ENCODE data around the gene CSH2.
"Not testable (repeated sequence)": the region's sequence is repeated elsewhere in the genome, so short reads cannot be mapped to it uniquely, and the experiment has no call there.

The CSH2 gene

GRCh38 chr17:63873577-63873976, at the start of gene CSH2:
Gene CSH2, minus strand, starts transcription at chr17:63873677. Its CDS starts 63 bp downstream, at chr17:63873614.
- not testable (repeated sequence) for DNase-seq (ENCODE audit: low read depth)

GRCh38 chr17:63922402-63922801, 48.9 kb upstream of the CSH2 start:
- not testable (repeated sequence) for DNase-seq (ENCODE audit: low read depth)

GRCh38 chr17:63920779-63921178, 47.3 kb upstream of the CSH2 start:
- DNase-seq (ENCODE audit: low read depth): not testable (repeated sequence)

GRCh38 chr17:63920050-63920449, 46.6 kb upstream of the CSH2 start:
- not testable (repeated sequence) for DNase-seq (ENCODE audit: low read depth)

- DNase-seq (ENCODE audit: low read depth): peak; percentile 38
Measured at GRCh38 chr17:63919311-63919723, 45.8 kb upstream of the CSH2 start.

GRCh38 chr17:63918789-63919305, 45.4 kb upstream of the CSH2 start, which contains the start of gene GH1:
Gene GH1, minus strand, starts transcription at chr17:63918839. Its CDS starts 63 bp downstream, at chr17:63918776.
- DNase-seq (ENCODE audit: low read depth): not testable (repeated sequence)

GRCh38 chr17:63918305-63918704, 44.8 kb upstream of the CSH2 start:
- DNase-seq (ENCODE audit: low read depth): no peak

GRCh38 chr17:63917646-63918045, 44.2 kb upstream of the CSH2 start:
- DNase-seq (ENCODE audit: low read depth): no peak

- not testable (repeated sequence) for DNase-seq (ENCODE audit: low read depth)
Measured at GRCh38 chr17:63917206-63917605, 43.7 kb upstream of the CSH2 start.

GRCh38 chr17:63916566-63917185, 43.2 kb upstream of the CSH2 start:
- DNase-seq (ENCODE audit: low read depth): no peak

- DNase-seq (ENCODE audit: low read depth): not testable (repeated sequence)
Measured at GRCh38 chr17:63915753-63916152, 42.3 kb upstream of the CSH2 start.

GRCh38 chr17:63914471-63914870, 41.0 kb upstream of the CSH2 start:
- no peak for DNase-seq (ENCODE audit: low read depth)

- DNase-seq (ENCODE audit: low read depth): peak; percentile 44
Measured at GRCh38 chr17:63911657-63912100, 38.2 kb upstream of the CSH2 start.

- DNase-seq (ENCODE audit: low read depth): no peak
Measured at GRCh38 chr17:63911041-63911635, 37.7 kb upstream of the CSH2 start, which contains the start of gene CSHL1. Gene CSHL1, minus strand, starts transcription at chr17:63911258. Its CDS starts 62 bp downstream, at chr17:63911196.

GRCh38 chr17:63910096-63910495, 36.6 kb upstream of the CSH2 start:
- DNase-seq (ENCODE audit: low read depth): no peak

GRCh38 chr17:63909586-63909985, 36.1 kb upstream of the CSH2 start:
- not testable (repeated sequence) for DNase-seq (ENCODE audit: low read depth)

GRCh38 chr17:63907161-63907778, 33.8 kb upstream of the CSH2 start:
- DNase-seq (ENCODE audit: low read depth): not testable (repeated sequence)

- not testable (repeated sequence) for DNase-seq (ENCODE audit: low read depth)
Measured at GRCh38 chr17:63904796-63905195, 31.3 kb upstream of the CSH2 start.

GRCh38 chr17:63903787-63904201, 30.3 kb upstream of the CSH2 start:
- not testable (repeated sequence) for DNase-seq (ENCODE audit: low read depth)

GRCh38 chr17:63901971-63902370, 28.5 kb upstream of the CSH2 start:
- not testable (repeated sequence) for DNase-seq (ENCODE audit: low read depth)

- DNase-seq (ENCODE audit: low read depth): peak; percentile 36
Measured at GRCh38 chr17:63898899-63899798, 25.7 kb upstream of the CSH2 start.

Measured in activated T-helper 9 cell treated with anti-CD3 and anti-CD28 coated beads, Interleukin-2, amount 50 U/mL, for 16 hours (primary cell).